GM12878 (cell line): ENCODE data around the gene BNIP2. TPM values are rescaled to one million over a fixed set of nuclear protein-coding genes. Genes with fewer than 3 reads are reported as not detected.

ENCODE experiments used
- ESRRA ChIP-seq: IDR thresholded peaks from 2 replicates; pipeline ENCODE4 v1.6.1; 2012; ENCODE audit warnings: mild to moderate bottlenecking, low read length, improper control_type of control experiment
- IKZF2 ChIP-seq, 2 experiments: fragments of 450-650 bp; IDR thresholded peaks; 2 replicates each; pipeline ENCODE4 v1.6.1; 2017; ENCODE audit warnings: mild to moderate bottlenecking in 2 of 2, moderate library complexity in 2 of 2
- IRF4 ChIP-seq: IDR thresholded peaks from 2 replicates; pipeline ENCODE4 v1.6.1; 2011; ENCODE audit warnings: low read depth, low read length
- KLF5 ChIP-seq: fragments of 450-650 bp; IDR thresholded peaks from 2 replicates; pipeline ENCODE4 v1.6.1; 2014; ENCODE audit warnings: mild to moderate bottlenecking; ENCODE audit not compliant: partially characterized antibody
- MTA2 ChIP-seq: fragments of 450-650 bp; IDR thresholded peaks from 2 replicates; pipeline ENCODE4 v1.6.1; 2016; ENCODE audit warnings: low read depth, mild to moderate bottlenecking, moderate library complexity
- NBN ChIP-seq: fragments of 450-650 bp; IDR thresholded peaks from 2 replicates; pipeline ENCODE4 v1.6.1; 2016
- PAX5 ChIP-seq: IDR thresholded peaks from 2 replicates; pipeline ENCODE4 v1.6.1; 2011; ENCODE audit warnings: low read depth, low read length, borderline replicate concordance
- POLR2A ChIP-seq: IDR thresholded peaks from 2 replicates; pipeline ENCODE4 v1.6.1; 2011; ENCODE audit warnings: low read depth, mild to moderate bottlenecking, low read length
- RB1 ChIP-seq: fragments of 450-650 bp; formaldehyde crosslinking; IDR thresholded peaks from 2 replicates; pipeline ENCODE4 v1.6.1; 2017; ENCODE audit warnings: mild to moderate bottlenecking, borderline replicate concordance
- RBBP5 ChIP-seq: fragments of 200-600 bp; sonication (generic); conservative IDR thresholded peaks from 2 replicates; pipeline ENCODE4 v1.6.1; 2016
- SIN3A ChIP-seq: IDR thresholded peaks from 2 replicates; pipeline ENCODE4 v1.6.1; 2012; ENCODE audit warnings: low read depth, low read length, improper control_type of control experiment
- SMC3 ChIP-seq: IDR thresholded peaks from 2 replicates; pipeline ENCODE4 v1.6.1; 2011; ENCODE audit warnings: low read length, improper control_type of control experiment, borderline replicate concordance
- SP1 ChIP-seq: IDR thresholded peaks from one replicate; pipeline ENCODE4 v1.6.1; 2011; ENCODE audit warnings: low read depth, low read length
- SREBF1 ChIP-seq: IDR thresholded peaks from 2 replicates; pipeline ENCODE4 v1.6.1; 2012; ENCODE audit warnings: mild to moderate bottlenecking, low read length
- SREBF2 ChIP-seq: IDR thresholded peaks from 2 replicates; pipeline ENCODE4 v1.6.1; 2012; ENCODE audit warnings: mild to moderate bottlenecking, low read length
- TBL1XR1 ChIP-seq: IDR thresholded peaks from 2 replicates; pipeline ENCODE4 v1.6.1; 2012; ENCODE audit warnings: low read depth, low read length, improper control_type of control experiment
- ZZZ3 ChIP-seq: IDR thresholded peaks from 2 replicates; pipeline ENCODE4 v1.6.1; 2011; ENCODE audit warnings: low read depth; ENCODE audit not compliant: control insufficient read depth, insufficient read length
- polyA plus RNA-seq, 11 experiments: library from polyadenylated mRNA; depleted of rRNA in 4 of 11; unstranded in 6 of 11; stranded (reverse) in 5 of 11; fragments of >200 nt; fragmentation: Nextera tagmentation in 4 of 11; fragmentation: Illumina TruSeq in 1 of 11; extraction: Ambion mirVana in 4 of 11; extraction: Trizol in 1 of 11; gene quantifications; 1 replicate in 1 of 11; 2 replicates in 10 of 11; pipeline versions ENCODE4 v1.2.1 to v1.2.3, GENCODE V29; 2011 to 2016; ENCODE audit warnings: inconsistent platforms in 2 of 11, missing spikeins in 2 of 11, low read depth in 1 of 11
- total RNA-seq, 4 experiments: library from RNA; depleted of rRNA in 3 of 4; stranded (reverse); fragments of >200 nt in 3 of 4; fragmentation: Illumina TruSeq in 1 of 4; extraction: Trizol in 1 of 4; gene quantifications; 2 replicates each; pipeline versions ENCODE4 v1.2.1 to v1.2.3, GENCODE V29; 2013 to 2021
- TF ChIP-seq, protein P1 (sequence below): IDR thresholded peaks from 2 replicates; pipeline ENCODE4 v1.6.1; 2012; ENCODE audit warnings: low read length, inconsistent platforms
- TF ChIP-seq, protein P2 (sequence below): fragments of 450-650 bp; IDR thresholded peaks from 2 replicates; pipeline ENCODE4 v1.6.1; 2017; ENCODE audit warnings: low read depth, mild to moderate bottlenecking, moderate library complexity
- TF ChIP-seq, protein P3 (sequence below): fragments of 450-650 bp; IDR thresholded peaks from 2 replicates; pipeline ENCODE4 v1.6.1; 2018; ENCODE audit warnings: borderline replicate concordance, mild to moderate bottlenecking; ENCODE audit not compliant: partially characterized antibody
- TF ChIP-seq, protein P4 (sequence below): fragments of 450-650 bp; IDR thresholded peaks from 2 replicates; pipeline ENCODE4 v1.6.1; 2017; ENCODE audit warnings: mild to moderate bottlenecking, moderate library complexity
- TF ChIP-seq, protein P5 (sequence below): IDR thresholded peaks from 2 replicates; pipeline ENCODE4 v1.6.1; 2011; ENCODE audit warnings: low read depth, mild to moderate bottlenecking, low read length, moderate library complexity, borderline replicate concordance; ENCODE audit errors: extremely low read depth

BNIP2 gene
- total and polyA plus RNA-seq, 10 of the 15 experiments (the other 5 are each of a cell fraction or from before 2014, with no cell fraction given) = 29.9 to 122 (median 67.7) TPM

DNA sequence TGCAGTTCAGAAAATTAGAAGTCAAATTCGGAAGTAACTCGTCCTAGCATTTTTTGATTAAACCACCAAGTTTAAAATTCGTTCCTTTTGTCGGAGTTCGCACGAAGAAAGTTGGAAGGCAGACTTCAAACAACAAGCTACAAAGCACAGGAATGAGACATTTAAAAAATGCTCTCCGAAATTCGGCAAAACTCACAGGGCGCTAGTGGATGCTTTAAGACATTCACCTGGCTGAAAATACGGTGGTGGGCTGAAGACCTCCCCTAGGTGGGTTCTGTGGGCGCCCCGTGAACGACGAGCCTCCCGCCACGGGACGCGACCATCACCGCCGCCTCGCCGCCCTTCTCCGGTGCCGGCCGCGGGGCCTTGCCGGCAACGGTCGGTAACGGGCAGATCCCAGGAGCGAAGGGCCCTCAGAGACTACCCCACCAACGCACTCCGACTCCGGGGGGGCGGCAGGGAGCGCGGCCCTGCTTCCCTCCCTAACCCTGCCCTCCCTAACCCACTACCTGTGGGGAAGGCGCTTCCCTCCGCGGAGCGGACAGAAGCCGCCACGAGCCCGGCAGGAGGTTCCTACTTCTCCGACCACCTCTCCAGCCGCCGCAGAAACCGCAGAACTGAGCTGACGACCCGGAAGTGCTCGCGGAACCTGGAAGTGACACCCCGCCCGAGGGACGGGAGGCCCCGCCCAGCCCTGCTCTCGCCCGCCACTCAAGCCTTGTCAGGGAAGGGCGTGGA is 32.1 kb downstream of the BNIP2 start, which contains the start of gene GTF2A2 (continued):
- TF ChIP-seq, protein P1, sequence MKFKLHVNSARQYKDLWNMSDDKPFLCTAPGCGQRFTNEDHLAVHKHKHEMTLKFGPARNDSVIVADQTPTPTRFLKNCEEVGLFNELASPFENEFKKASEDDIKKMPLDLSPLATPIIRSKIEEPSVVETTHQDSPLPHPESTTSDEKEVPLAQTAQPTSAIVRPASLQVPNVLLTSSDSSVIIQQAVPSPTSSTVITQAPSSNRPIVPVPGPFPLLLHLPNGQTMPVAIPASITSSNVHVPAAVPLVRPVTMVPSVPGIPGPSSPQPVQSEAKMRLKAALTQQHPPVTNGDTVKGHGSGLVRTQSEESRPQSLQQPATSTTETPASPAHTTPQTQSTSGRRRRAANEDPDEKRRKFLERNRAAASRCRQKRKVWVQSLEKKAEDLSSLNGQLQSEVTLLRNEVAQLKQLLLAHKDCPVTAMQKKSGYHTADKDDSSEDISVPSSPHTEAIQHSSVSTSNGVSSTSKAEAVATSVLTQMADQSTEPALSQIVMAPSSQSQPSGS = no peak
- TF ChIP-seq SIN3A (peak; percentile 36; the same call in 1 of the 2 replicates), MTA2 (peak; percentile 87), POLR2A (peak; percentile 91), SREBF2 (no peak), ZZZ3 (no peak), ESRRA (no peak), SREBF1 (no peak; the same call in 1 of the 2 replicates), IRF4 (no peak), SMC3 (no peak), PAX5 (peak; percentile 53; the same call in 1 of the 2 replicates), SP1 (no peak), NBN (peak; percentile 75; the same call in 1 of the 2 replicates), RBBP5 (no peak), KLF5 (no peak), TBL1XR1 (peak; percentile 41; the same call in 1 of the 2 replicates), RB1 (peak; percentile 84; the same call in 1 of the 2 replicates), IKZF2 (IDR thresholded peaks at IDR 0.05) (peak; percentile 79 to 80; a peak in 3 of 4 replicates)
- TF ChIP-seq, protein P2, sequence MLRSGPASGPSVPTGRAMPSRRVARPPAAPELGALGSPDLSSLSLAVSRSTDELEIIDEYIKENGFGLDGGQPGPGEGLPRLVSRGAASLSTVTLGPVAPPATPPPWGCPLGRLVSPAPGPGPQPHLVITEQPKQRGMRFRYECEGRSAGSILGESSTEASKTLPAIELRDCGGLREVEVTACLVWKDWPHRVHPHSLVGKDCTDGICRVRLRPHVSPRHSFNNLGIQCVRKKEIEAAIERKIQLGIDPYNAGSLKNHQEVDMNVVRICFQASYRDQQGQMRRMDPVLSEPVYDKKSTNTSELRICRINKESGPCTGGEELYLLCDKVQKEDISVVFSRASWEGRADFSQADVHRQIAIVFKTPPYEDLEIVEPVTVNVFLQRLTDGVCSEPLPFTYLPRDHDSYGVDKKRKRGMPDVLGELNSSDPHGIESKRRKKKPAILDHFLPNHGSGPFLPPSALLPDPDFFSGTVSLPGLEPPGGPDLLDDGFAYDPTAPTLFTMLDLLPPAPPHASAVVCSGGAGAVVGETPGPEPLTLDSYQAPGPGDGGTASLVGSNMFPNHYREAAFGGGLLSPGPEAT = peak; percentile 67; the same call in 1 of the 2 replicates
- TF ChIP-seq, protein P3, sequence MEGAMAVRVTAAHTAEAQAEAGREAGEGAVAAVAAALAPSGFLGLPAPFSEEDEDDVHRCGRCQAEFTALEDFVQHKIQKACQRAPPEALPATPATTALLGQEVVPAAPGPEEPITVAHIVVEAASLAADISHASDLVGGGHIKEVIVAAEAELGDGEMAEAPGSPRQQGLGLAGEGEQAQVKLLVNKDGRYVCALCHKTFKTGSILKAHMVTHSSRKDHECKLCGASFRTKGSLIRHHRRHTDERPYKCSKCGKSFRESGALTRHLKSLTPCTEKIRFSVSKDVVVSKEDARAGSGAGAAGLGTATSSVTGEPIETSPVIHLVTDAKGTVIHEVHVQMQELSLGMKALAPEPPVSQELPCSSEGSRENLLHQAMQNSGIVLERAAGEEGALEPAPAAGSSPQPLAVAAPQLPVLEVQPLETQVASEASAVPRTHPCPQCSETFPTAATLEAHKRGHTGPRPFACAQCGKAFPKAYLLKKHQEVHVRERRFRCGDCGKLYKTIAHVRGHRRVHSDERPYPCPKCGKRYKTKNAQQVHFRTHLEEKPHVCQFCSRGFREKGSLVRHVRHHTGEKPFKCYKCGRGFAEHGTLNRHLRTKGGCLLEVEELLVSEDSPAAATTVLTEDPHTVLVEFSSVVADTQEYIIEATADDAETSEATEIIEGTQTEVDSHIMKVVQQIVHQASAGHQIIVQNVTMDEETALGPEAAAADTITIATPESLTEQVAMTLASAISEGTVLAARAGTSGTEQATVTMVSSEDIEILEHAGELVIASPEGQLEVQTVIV = peak; percentile 73
- TF ChIP-seq, protein P4, sequence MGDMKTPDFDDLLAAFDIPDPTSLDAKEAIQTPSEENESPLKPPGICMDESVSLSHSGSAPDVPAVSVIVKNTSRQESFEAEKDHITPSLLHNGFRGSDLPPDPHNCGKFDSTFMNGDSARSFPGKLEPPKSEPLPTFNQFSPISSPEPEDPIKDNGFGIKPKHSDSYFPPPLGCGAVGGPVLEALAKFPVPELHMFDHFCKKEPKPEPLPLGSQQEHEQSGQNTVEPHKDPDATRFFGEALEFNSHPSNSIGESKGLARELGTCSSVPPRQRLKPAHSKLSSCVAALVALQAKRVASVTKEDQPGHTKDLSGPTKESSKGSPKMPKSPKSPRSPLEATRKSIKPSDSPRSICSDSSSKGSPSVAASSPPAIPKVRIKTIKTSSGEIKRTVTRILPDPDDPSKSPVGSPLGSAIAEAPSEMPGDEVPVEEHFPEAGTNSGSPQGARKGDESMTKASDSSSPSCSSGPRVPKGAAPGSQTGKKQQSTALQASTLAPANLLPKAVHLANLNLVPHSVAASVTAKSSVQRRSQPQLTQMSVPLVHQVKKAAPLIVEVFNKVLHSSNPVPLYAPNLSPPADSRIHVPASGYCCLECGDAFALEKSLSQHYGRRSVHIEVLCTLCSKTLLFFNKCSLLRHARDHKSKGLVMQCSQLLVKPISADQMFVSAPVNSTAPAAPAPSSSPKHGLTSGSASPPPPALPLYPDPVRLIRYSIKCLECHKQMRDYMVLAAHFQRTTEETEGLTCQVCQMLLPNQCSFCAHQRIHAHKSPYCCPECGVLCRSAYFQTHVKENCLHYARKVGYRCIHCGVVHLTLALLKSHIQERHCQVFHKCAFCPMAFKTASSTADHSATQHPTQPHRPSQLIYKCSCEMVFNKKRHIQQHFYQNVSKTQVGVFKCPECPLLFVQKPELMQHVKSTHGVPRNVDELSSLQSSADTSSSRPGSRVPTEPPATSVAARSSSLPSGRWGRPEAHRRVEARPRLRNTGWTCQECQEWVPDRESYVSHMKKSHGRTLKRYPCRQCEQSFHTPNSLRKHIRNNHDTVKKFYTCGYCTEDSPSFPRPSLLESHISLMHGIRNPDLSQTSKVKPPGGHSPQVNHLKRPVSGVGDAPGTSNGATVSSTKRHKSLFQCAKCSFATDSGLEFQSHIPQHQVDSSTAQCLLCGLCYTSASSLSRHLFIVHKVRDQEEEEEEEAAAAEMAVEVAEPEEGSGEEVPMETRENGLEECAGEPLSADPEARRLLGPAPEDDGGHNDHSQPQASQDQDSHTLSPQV = no peak
- TF ChIP-seq, protein P5, sequence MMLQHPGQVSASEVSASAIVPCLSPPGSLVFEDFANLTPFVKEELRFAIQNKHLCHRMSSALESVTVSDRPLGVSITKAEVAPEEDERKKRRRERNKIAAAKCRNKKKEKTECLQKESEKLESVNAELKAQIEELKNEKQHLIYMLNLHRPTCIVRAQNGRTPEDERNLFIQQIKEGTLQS = no peak
